HL-60 (cell line): Measurements from ENCODE around the gene PPP1R9A.

Experiments used
- CTCF ChIP-seq: IDR thresholded peaks from one replicate; pipeline ENCODE4 v1.5.1; 2011; ENCODE audit warnings: low read length, control low read depth, inconsistent platforms; ENCODE audit not compliant: insufficient read depth
- POLR2AphosphoS5 ChIP-seq: IDR thresholded peaks from 2 replicates; pipeline ENCODE4 v1.6.1; 2012; ENCODE audit warnings: low read depth
- SPI1 ChIP-seq: IDR thresholded peaks from 2 replicates; pipeline ENCODE4 v1.6.1; 2012; ENCODE audit warnings: low read depth, mild to moderate bottlenecking, borderline replicate concordance
- TF ChIP-seq, protein P1 (sequence below): IDR thresholded peaks from 2 replicates; pipeline ENCODE4 v1.6.1; 2012; ENCODE audit warnings: low read depth; ENCODE audit not compliant: insufficient replicate concordance

DNA sequence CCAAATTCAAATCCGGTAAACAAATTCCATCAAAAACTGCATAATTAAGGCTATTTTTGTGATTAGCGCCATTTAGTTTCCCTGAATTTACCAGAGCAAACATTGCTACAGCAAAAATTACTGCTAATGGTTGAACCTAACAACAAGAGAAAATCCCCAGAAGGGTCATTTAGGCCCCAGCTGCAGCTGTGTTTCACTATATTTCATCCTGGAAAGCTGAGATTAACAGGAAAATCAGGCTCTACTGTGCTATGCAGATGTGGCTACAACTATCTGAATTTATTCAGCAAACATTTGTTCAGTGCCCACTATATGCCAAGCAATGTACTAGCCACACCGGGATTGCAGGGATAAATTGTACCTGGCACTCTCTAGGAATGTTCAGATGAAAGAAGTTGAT, 312.9 kb downstream of the PPP1R9A start:
- TF ChIP-seq CTCF (no peak), POLR2AphosphoS5 (no peak), SPI1 (no peak)
- TF ChIP-seq, protein P1, sequence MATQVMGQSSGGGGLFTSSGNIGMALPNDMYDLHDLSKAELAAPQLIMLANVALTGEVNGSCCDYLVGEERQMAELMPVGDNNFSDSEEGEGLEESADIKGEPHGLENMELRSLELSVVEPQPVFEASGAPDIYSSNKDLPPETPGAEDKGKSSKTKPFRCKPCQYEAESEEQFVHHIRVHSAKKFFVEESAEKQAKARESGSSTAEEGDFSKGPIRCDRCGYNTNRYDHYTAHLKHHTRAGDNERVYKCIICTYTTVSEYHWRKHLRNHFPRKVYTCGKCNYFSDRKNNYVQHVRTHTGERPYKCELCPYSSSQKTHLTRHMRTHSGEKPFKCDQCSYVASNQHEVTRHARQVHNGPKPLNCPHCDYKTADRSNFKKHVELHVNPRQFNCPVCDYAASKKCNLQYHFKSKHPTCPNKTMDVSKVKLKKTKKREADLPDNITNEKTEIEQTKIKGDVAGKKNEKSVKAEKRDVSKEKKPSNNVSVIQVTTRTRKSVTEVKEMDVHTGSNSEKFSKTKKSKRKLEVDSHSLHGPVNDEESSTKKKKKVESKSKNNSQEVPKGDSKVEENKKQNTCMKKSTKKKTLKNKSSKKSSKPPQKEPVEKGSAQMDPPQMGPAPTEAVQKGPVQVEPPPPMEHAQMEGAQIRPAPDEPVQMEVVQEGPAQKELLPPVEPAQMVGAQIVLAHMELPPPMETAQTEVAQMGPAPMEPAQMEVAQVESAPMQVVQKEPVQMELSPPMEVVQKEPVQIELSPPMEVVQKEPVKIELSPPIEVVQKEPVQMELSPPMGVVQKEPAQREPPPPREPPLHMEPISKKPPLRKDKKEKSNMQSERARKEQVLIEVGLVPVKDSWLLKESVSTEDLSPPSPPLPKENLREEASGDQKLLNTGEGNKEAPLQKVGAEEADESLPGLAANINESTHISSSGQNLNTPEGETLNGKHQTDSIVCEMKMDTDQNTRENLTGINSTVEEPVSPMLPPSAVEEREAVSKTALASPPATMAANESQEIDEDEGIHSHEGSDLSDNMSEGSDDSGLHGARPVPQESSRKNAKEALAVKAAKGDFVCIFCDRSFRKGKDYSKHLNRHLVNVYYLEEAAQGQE = no peak
